NCI-H524 (cell line): ENCODE measurements around the gene CATSPER3.

ENCODE experiments used
- DNase-seq, 2 experiments: peaks; one replicate each; lab custom pipeline; 2025; lab: John Stamatoyannopoulos, UW

CATSPER3 gene

GRCh38 chr5:134967607-134968006 lies at the start of gene CATSPER3:
CATSPER3 (plus strand) TSS chr5:134967907; CDS start chr5:134967992, 85 bp downstream.
- no peak for DNase-seq

DNA sequence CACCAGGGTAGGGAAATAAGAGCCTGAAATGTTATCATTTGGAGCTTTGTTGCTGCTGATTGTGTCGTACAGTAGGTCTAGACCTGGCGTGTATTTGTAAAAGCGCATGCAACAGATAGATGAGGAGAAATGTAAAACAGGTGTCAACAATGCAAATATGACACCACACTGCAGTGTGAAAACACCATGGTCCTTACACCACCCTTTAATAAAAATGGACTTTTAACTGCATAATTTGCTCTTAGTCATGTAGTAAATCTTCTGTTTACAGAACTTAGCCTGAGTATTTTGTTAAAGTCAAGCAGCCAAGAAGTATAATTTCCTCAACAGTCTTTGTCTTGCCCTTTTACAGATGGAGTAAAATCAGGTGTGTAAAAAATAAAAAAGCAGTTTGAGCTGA lies 48.8 kb upstream of the CATSPER3 start:
- DNase-seq, result no peak

GRCh38 chr5:134920848-134921575 lies 46.7 kb upstream of the CATSPER3 start:
- no peak for DNase-seq

GRCh38 chr5:134932508-134932907 lies 35.2 kb upstream of the CATSPER3 start:
- DNase-seq, result no peak

- DNase-seq, result no peak
Measured at GRCh38 chr5:134934202-134934601, 33.5 kb upstream of the CATSPER3 start.

DNA sequence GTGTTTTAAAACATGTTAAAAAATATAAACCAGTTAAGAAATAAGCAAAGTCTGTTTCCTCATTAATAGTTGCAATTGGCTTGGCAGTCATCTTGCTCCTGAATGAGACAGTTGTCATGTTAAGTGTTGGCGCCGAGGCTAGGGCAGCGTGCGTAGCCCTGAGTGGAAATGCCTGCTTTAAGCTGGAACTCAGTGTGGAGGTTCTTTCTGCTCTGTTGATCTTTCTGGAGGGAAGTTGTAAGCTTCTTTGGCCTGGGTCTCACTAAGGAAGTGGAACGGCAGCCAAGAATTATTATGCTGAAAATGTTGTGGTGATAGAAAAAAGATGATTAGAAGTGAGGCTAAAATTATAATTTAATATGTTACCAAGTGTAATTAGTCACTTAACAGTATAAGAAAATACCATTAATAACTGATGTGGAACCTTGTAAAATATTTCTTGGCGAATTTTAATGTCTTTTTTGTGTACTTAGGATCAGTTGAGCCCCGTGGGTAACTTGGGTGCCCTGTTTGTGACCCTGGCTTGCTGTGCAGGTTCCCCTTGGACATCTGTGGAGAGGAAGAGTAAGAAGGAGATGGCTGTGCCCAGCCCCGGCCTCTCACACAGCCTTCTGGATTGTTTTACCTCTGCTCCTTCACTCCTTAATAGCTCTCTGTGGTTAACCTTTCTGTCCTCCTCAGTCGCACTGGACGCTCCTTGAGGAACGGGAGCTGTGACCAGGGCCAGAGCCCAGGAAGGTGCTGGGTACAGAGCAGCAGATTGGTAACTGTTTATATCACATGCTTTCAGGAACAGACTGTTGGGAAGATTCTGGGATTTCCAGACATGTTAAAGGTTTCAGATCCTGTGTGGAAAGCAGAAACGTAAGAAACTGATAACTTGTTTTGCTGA lies 31.8 kb upstream of the CATSPER3 start:
- DNase-seq, result no peak

GRCh38 chr5:134937526-134937925 lies 30.2 kb upstream of the CATSPER3 start:
- DNase-seq, result no peak

DNA sequence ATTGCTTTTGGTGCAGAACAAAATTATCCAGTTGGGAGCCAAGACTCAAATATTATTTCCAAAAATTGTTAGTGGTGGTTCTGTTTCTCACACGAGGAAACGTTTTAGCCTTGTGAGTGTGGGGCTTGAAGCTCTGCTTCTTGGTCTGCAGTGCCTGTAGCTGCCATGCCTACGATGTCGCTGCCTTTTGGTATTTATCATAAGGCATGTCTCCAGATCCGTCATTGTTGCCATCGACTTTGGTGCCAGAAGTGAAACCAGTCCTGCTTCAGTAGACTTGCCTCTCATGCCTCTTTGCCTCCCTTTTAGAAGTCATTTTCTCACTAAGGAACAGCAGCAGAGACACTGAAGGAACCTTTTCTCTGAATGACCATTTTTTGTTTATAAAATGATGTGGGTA lies 29.7 kb upstream of the CATSPER3 start:
- DNase-seq, result no peak

DNA sequence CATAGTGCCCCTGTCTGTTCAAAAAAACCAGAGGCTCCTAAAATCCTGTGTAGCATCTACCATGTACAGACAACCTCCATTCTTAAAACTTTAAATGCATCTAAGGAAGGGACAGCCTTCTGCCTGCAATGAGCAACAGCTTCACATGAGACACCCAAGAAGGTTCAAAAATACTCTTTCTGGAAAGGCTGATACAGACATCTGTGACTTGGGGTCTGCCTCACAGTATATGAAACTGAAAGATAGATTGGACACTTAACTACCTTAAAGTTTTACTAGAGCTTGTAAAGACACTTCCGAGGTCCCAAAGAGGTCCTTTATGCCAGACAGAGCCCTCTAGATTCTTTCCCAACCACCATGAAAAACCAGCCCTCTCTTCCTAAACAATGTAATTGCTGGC lies 28.2 kb upstream of the CATSPER3 start:
- DNase-seq, result no peak

- DNase-seq, result no peak
Measured at GRCh38 chr5:134943547-134943946, 24.2 kb upstream of the CATSPER3 start.

DNA sequence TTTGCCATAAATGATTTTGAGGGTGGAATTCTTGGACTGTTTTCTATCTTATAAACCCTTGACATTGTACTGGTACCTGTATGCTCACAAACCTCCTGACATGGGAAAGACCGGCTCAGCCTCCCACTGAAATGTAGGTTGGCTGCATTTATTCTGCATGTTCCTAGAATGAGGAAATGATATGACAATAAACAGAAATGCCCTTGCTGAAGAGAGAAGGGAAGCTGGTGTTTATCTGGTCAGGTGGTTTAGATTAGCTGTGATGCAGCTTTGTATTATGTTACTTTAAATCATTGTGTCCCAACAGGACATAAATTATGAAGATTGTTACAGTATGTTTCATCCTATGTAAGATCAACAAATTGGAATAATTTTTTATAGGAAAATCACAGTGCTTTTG lies 23.1 kb upstream of the CATSPER3 start:
- DNase-seq, result no peak

GRCh38 chr5:134945041-134945440 lies 22.7 kb upstream of the CATSPER3 start:
- DNase-seq, result no peak

- DNase-seq, result no peak
Measured at GRCh38 chr5:134948911-134949310, 18.8 kb upstream of the CATSPER3 start.

DNA sequence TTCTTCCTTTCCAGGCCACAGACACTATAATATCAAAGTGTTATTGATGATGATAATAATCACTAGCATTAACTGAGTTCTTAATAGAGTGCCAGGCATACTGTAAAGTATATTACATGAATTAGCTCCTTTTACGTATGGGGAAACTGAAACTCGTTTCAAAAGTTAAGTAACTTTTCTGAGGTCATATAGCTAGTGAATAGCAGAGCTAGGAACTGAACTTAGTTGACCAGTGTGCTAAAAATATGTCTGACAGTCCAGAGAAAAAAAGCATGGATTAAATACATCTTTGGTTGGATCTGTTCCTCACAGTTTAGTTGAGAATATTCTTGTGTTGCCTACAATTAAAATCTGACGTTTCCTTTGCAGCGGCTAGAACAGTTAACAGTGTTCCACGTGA lies 18.4 kb upstream of the CATSPER3 start:
- no peak for DNase-seq

DNA sequence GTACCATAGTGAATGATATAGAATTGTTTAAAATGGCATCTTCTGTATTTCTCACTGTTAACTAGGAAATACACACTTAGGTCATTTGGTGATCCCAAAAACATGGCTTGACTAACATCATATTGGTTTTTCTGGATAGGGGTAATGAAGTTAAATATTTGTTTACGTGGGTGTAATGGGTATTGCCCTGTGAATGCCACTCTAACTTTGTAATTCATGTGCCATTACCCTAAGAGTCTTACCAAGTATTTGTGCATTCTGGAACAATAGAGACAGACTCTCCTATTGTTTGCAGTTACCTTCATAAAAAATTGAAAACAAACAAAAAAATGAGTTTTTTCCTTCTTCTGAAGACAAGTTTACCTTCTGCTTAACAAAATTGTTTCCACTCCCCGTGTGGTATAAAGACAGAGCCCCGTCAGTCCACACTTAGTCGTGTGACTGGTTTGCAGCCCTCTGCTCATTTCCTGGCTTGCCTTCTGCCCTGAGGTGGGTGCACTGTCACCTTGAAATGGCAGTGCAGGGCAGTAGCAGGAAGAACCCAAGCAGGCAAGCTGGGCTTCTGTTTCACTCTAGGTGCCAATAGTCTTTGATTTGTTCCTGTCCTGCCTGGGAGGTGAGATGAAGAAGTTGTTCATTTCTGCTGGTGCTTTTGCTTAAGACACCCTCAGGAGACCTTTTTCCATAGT lies 9.6 kb upstream of the CATSPER3 start:
- no peak for DNase-seq

- no peak for DNase-seq
Measured at GRCh38 chr5:134958755-134959154, 9.0 kb upstream of the CATSPER3 start.

DNA sequence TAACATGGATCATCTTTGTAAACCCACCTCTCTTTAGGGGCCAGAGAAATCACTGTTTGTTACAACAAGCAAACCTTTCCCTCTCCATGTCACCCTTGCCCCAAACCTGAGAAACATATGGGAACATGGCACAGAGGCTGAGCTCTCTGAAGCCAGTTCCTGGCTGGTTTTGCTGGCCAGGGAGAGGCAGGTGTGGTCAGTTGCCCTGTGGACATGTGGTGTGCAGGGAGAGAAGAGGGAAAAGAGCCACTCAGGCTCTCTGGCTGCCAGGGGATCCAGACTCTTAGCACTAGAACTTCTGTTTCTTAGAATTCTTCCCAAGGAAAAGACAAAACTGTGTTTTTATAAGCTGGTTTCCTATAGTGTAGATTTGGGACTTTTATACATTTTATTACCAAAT lies 4.6 kb upstream of the CATSPER3 start:
- DNase-seq, result no peak

GRCh38 chr5:134964359-134965270 lies 3.1 kb upstream of the CATSPER3 start:
- DNase-seq, result no peak

DNA sequence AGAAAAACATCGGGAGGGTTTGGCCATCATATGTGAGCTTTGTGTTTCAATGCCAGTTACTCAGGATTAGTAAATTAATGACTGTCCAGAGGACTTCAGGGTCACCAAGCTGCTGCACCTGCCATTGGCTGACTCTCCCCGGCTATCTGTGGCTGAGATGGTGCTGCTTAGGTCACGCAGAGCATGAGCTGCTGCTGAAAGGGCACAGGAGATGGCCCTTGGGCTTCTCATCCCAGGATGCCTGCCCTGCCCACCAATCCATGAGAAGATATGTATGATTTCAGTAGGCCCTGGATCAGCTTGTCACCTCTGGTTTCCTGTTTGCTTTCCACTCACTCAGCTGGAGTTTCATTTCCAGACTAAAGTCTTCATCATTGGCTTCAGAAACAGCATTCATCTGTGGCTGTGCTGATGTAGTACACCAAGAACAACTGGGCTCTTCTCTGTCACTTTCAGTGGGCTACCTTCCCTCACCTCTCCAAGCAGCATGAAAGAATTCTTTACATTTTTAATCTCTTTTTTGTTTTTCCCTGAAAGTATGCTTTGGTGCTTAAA lies 2.4 kb upstream of the CATSPER3 start:
- no peak for DNase-seq

GRCh38 chr5:134968055-134968454 lies 348 bp downstream of the CATSPER3 start:
- DNase-seq, result no peak

DNA sequence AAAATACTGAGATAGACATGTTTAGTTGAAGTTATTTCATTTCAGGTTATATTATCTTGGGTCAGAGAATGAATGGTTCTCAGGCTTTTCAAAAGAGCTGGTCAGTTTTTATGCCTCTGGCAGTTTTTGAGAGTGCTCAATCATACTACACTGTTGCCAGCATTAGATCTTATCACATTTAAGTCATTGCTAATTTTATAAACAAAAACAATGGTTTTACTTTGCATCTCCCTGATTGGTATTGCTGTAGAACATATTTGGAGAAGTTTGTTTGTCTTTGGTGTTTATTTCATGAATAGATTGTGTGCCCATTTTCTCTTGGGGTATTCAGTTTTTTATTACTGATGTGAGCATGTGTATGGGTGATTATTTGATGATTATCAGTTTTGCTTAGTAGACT lies 1.5 kb downstream of the CATSPER3 start:
- DNase-seq, result no peak
